PC-9 (cell line): ENCODE results near the gene GLCCI1.

Experiments
- EZH2 ChIP-seq: fragments of 200-600 bp; sonication (generic); IDR thresholded peaks from 2 replicates; pipeline ENCODE4 v1.8.0; 2017; ENCODE audit warnings: antibody characterized with exemption, low read depth
- TF ChIP-seq, protein P1 (sequence below): fragments of 200-600 bp; sonication (generic); conservative IDR thresholded peaks from 2 replicates; pipeline ENCODE4 v1.6.1; 2017; ENCODE audit warnings: mixed run types, antibody characterized with exemption, mild to moderate bottlenecking, moderate library complexity

DNA sequence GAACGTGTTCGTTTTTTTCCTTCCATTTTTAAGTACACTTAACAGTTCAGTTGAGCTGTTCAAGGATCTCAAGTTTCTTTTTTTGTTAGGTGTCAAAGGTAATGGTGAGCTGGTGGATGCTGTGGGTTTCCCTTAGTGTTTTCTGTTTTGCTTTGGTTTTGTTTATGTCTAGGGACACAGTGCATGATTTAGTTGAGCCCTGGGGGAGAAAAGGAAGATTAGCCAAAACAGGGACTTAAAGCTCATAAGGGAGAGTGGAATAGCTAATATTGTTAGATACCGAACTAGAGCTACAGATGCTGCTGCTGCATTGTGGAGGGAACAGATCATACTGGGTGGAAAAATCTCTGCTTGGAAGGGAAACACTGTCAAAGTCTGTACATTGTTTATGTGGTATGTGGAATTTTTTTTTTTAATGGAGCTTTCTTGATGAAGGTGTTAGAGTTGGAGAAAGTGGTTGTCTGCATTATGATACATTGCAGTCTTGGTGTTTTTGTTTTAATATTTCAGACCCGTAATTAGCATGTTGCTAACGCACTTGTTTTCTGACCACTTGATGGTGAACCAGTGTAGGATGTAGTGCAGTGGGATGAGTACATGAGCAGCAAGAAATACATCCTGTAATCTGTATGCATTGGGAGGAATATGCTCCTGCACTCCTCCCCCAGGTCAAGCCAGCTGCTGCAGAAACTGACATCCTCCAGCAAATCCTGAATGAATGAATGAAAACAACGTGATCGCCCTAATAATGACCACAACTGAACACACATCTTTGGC lies 2.1 kb downstream of the GLCCI1 start:
- TF ChIP-seq, protein P1, sequence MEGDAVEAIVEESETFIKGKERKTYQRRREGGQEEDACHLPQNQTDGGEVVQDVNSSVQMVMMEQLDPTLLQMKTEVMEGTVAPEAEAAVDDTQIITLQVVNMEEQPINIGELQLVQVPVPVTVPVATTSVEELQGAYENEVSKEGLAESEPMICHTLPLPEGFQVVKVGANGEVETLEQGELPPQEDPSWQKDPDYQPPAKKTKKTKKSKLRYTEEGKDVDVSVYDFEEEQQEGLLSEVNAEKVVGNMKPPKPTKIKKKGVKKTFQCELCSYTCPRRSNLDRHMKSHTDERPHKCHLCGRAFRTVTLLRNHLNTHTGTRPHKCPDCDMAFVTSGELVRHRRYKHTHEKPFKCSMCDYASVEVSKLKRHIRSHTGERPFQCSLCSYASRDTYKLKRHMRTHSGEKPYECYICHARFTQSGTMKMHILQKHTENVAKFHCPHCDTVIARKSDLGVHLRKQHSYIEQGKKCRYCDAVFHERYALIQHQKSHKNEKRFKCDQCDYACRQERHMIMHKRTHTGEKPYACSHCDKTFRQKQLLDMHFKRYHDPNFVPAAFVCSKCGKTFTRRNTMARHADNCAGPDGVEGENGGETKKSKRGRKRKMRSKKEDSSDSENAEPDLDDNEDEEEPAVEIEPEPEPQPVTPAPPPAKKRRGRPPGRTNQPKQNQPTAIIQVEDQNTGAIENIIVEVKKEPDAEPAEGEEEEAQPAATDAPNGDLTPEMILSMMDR = no peak
- TF ChIP-seq EZH2 = no peak
